ENCODE measurements around the gene PSMC2. TPM values are rescaled to one million over a fixed set of nuclear protein-coding genes. Genes with fewer than 3 reads are reported as not detected.

Gene PSMC2
- total RNA-seq, 1 experiment from 2014 or later = 237 TPM

- no TSS peak for BruUV-seq (replicated peaks)
Observed at GRCh38 chr7:103369432-103369831, 22.0 kb downstream of the PSMC2 start.

GRCh38 chr7:103373866-103374643 is 26.6 kb downstream of the PSMC2 start:
- Histone ChIP-seq H3K79me2 (ENCODE audit: low read length) (no peaks in the 10 kb centered on the region), H3K4me3 (ENCODE audit: low read length) (no peak overlapping the region), H3F3A (ENCODE audit: low read length, unreplicated experiment) (no peaks in the 10 kb centered on the region), H3K9me3 (ENCODE audit: low read length) (no peaks in the 10 kb centered on the region), H3K27me3 (ENCODE audit: low read length) (no peaks in the 10 kb centered on the region), H3K27ac (ENCODE audit: low read length) (no peak overlapping the region), H2AFZ (ENCODE audit: low read length) (no peak overlapping the region), H3K9ac (ENCODE audit: low read length) (no peak overlapping the region), H3K9me2 (replicated peaks; ENCODE audit: low read length) (no peaks in the 10 kb centered on the region), H4K20me1 (ENCODE audit: low read length) (no peaks in the 10 kb centered on the region), H3K4me2 (ENCODE audit: low read length) (no peak overlapping the region), H3K4me1 (ENCODE audit: insufficient read depth, low read length) (no peaks in the 10 kb centered on the region), H3K36me3 (ENCODE audit: low read depth, low read length) (peaks cover 5% of the 10 kb centered on the region; the same call in 1 of the 2 replicates)
- TF ChIP-seq EZH2phosphoT487 (IDR thresholded peaks at IDR 0.05; ENCODE audit: borderline replicate concordance, low read length) (no peak), CTCF (conservative IDR thresholded peaks at IDR 0.05; ENCODE audit: low read depth, low read length) (no peak), EZH2 (IDR thresholded peaks at IDR 0.05; ENCODE audit: low read length, unreplicated experiment) (no peak)
- intact Hi-C loops (cut with micrococcal nuclease) = no loop called here
- ATAC-seq = no peak
- DNase-seq = no peak
- ChIA-PET POLR2A (ENCODE audit: unreplicated experiment) (no interaction called here), CTCF (no interaction called here)
- BruUV-seq (replicated peaks) = no TSS peak

More at GRCh38 chr7:103369432-103369831, 22.0 kb downstream of the PSMC2 start:
- CTCF ChIA-PET = no interaction called here
- DNase-seq (no peak), ATAC-seq (no peak)
- Histone ChIP-seq H3K4me1 (ENCODE audit: insufficient read depth, low read length) (no peaks in the 10 kb centered on the region), H3K27me3 (ENCODE audit: low read length) (no peaks in the 10 kb centered on the region), H3F3A (ENCODE audit: low read length, unreplicated experiment) (no peaks in the 10 kb centered on the region), H3K79me2 (ENCODE audit: low read length) (no peaks in the 10 kb centered on the region), H3K9ac (ENCODE audit: low read length) (no peak overlapping the region), H3K4me3 (ENCODE audit: low read length) (no peak overlapping the region), H3K36me3 (ENCODE audit: low read depth, low read length) (peaks cover 41% of the 10 kb centered on the region), H3K9me2 (replicated peaks; ENCODE audit: low read length) (no peaks in the 10 kb centered on the region), H3K4me2 (ENCODE audit: low read length) (no peak overlapping the region), H3K27ac (ENCODE audit: low read length) (no peak overlapping the region), H4K20me1 (ENCODE audit: low read length) (no peaks in the 10 kb centered on the region), H2AFZ (ENCODE audit: low read length) (no peak overlapping the region), H3K9me3 (ENCODE audit: low read length) (no peaks in the 10 kb centered on the region)
- POLR2A ChIA-PET (ENCODE audit: unreplicated experiment) = no interaction called here
- TF ChIP-seq CTCF (conservative IDR thresholded peaks at IDR 0.05; ENCODE audit: low read depth, low read length) = no peak
- no peak for TF ChIP-seq EZH2 (IDR thresholded peaks at IDR 0.05; ENCODE audit: low read length, unreplicated experiment)
- TF ChIP-seq EZH2phosphoT487 (IDR thresholded peaks at IDR 0.05; ENCODE audit: borderline replicate concordance, low read length) = no peak
- intact Hi-C loops (cut with micrococcal nuclease) = no loop called here

- H3K9me2 ChIP-seq (replicated peaks; ENCODE audit: low read length) = no peaks in the 10 kb centered on the region
- no peak for ATAC-seq
- no peak for TF ChIP-seq EZH2phosphoT487 (IDR thresholded peaks at IDR 0.05; ENCODE audit: borderline replicate concordance, low read length)
- TF ChIP-seq CTCF (conservative IDR thresholded peaks at IDR 0.05; ENCODE audit: low read depth, low read length) = no peak
- no peak for TF ChIP-seq EZH2 (IDR thresholded peaks at IDR 0.05; ENCODE audit: low read length, unreplicated experiment)
- DNase-seq = no peak
- H2AFZ ChIP-seq (ENCODE audit: low read length) = no peak overlapping the region
- H3K4me2 ChIP-seq (ENCODE audit: low read length) = no peak overlapping the region
- H4K20me1 ChIP-seq (ENCODE audit: low read length) = no peaks in the 10 kb centered on the region
- H3K9ac ChIP-seq (ENCODE audit: low read length) = no peak overlapping the region
- no peaks in the 10 kb centered on the region for H3K4me1 ChIP-seq (ENCODE audit: insufficient read depth, low read length)
- ChIA-PET CTCF (no interaction called here), POLR2A (ENCODE audit: unreplicated experiment) (interaction anchor here (0.7 kb wide), 1 partner anchor 11 kb away, joined by 4 read pairs; no protein-coding TSS in a partner anchor)
- no peaks in the 10 kb centered on the region for H3F3A ChIP-seq (ENCODE audit: low read length, unreplicated experiment)
- no TSS peak for BruUV-seq (replicated peaks)
- intact Hi-C loops (cut with micrococcal nuclease) = no loop called here
- H3K27ac ChIP-seq (ENCODE audit: low read length) = no peak overlapping the region
- H3K36me3 ChIP-seq (ENCODE audit: low read depth, low read length) = no peaks in the 10 kb centered on the region
- no peaks in the 10 kb centered on the region for H3K79me2 ChIP-seq (ENCODE audit: low read length)
- H3K9me3 ChIP-seq (ENCODE audit: low read length) = no peaks in the 10 kb centered on the region
- no peaks in the 10 kb centered on the region for H3K27me3 ChIP-seq (ENCODE audit: low read length)
- H3K4me3 ChIP-seq (ENCODE audit: low read length) = no peak overlapping the region
Observed at GRCh38 chr7:103379270-103379975, 32.0 kb downstream of the PSMC2 start.
